Amygdala (tissue), 56 donors: ENCODE results near the gene CALM1.
A peak's percentile ranks its signal among the peaks of the same experiment; 100 is the strongest.

ENCODE experiments used
- DNase-seq, 56 donors: peaks; one replicate each; lab custom pipeline; 2025; lab: John Stamatoyannopoulos, UW

The CALM1 gene

DNA sequence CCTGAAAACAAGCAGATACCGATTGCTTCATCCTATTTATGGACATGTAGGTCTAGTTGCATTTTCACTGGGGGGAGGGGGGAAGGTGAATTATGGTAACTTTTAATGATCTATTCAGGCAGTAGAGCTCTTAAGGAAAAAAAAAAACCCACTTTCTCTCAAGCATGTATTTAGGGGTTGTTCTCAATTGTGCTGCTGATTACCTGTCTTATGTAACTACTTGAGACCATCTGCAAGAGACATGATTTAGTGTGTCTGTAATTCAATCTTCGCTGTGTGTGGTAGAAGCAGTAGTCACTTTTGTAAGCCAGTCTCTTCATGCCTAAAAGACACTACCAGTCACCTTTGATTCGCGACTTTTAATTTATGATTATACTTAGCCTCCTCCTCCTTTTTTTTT is 8.9 kb downstream of the CALM1 start:
- DNase-seq = no peak

GRCh38 chr14:90406384-90406798 is 9.6 kb downstream of the CALM1 start:
- peak in 6 of 56 donors; percentile 20 to 56 (median 28) for DNase-seq

- no peak for DNase-seq
Observed at GRCh38 chr14:90407230-90407629, 10.4 kb downstream of the CALM1 start.

DNA sequence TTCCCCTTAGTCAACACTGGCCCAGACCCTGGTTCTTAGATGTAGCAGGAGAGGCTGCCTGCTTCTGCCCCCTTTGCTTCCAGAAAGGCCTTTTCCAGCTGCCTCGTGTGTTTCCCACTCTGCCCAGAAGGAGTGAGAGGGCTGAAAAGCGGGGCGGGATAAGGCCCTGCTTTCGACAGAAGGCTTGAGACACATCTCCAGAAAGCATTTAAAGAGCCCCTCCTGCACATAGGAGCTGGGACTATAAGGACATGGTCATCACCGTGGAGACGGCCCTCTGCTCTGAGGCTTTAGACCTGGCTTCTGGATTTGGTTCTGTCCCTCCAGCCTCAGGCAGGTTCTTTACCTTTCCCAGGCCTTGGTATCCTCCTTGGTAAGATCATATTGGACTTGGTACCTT is 11.9 kb downstream of the CALM1 start:
- DNase-seq = no peak

- DNase-seq = peak in 20 of 56 donors; percentile 16 to 71 (median 40)
Observed at GRCh38 chr14:90409209-90409730, 12.4 kb downstream of the CALM1 start.

DNA sequence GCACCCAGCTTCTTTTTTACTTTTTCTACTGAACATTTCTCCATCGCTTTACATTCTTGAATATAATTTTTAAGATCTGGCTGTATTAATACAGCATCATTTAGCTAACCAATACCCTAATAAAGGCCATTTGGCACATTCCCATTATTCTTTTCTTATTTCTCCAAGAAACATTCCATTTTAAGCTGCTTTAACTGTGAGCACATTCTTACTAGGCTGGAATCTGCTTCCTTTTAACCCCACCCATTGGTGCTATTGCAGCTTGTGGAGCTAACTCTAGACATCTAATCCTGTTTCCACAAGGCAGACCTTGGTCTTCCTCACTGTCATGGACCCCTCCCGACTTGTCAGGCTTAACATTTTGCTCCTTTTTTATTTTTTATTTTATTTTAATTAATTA is 15.2 kb downstream of the CALM1 start:
- no peak for DNase-seq

DNA sequence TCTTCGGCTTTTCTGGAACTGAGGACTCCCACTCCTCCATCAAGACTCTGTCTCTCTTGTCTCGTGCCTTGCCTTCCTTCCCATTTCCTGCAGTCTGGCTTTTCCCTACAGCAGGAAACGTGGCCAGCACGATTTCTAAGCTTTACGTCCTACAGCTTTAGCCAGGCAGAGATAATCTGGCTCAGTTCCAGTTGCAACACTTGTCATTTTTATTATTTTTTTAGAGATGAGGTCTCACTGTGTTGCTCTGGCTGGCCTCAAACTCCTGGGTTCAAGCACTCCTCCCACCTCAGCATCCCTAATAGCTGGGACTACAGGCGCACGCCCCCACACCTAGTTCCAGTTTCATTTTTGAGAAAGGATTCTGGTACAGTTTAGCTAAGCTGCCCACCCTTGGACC is 19.9 kb downstream of the CALM1 start:
- DNase-seq = no peak

DNA sequence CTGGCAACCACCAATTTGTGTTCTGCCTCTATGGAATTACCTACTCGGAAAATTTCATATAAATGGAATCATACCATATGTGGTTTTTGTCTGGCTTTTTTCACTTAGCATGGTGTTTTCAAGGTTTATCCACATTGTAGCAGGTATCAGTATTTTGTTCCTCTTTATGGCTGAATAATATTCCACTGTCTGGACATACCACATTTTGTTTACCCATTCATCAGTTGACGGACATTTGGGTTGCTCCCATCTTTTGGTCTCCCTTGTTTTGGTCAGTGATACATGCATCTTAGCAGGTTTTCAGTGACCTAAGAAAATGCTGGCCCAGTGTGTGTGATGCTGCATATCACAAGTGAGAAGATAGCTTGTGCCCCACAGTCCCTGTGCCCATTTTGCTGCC is 21.2 kb downstream of the CALM1 start:
- DNase-seq = no peak

- DNase-seq = peak in 32 of 56 donors; percentile 11 to 73 (median 40)
Observed at GRCh38 chr14:90419200-90419599, 22.4 kb downstream of the CALM1 start.

DNA sequence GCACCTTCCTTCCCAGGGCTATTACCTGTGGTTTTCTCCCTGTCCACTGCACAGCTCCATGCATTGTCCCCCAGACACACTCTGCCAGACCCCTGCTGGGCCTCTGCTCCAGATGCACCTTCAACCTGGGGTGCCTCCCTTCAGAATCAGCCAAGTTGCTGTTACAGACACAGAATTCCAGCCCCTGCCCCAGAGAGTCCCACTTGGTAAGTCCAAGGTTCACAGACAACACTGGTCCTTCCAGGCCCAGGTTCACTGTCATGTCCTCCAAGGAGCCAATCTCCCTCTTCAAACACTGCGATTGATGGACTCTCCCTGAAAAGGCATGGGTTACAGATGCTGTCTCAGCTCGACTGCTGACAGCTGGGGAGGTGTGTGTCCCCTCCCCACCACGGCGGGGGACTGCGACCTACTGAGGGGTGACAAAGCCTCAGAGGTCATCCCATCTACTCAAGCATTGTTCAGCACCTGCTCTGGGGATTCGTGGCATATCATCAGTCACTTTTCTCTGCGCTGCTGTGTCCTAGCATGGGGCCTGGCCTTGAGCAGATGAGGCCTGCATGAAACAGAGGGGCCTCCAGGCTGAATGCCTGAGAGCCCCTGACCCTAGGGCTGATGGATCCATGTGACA is 24.3 kb downstream of the CALM1 start:
- DNase-seq = no peak

DNA sequence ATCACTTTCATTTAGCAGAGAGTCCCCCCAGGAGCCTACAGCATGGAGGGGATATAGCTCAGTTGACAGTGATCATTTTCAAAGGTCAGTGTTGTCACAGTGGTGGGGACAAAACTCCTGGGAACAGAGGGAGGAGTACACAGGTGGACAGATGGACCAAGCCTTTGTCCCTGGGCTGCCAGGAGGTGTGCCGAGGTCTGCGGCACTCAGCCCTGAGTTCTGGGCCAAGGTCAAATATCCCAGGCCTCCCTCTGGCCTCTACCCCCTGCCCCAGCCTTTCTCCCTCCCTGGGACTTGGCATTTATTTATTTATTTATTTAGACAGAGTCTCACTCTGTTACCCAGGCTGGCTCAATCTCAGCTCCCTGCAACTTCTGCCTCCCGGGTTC is 24.8 kb downstream of the CALM1 start:
- DNase-seq = no peak

GRCh38 chr14:90423166-90423565 is 26.3 kb downstream of the CALM1 start:
- DNase-seq = no peak

DNA sequence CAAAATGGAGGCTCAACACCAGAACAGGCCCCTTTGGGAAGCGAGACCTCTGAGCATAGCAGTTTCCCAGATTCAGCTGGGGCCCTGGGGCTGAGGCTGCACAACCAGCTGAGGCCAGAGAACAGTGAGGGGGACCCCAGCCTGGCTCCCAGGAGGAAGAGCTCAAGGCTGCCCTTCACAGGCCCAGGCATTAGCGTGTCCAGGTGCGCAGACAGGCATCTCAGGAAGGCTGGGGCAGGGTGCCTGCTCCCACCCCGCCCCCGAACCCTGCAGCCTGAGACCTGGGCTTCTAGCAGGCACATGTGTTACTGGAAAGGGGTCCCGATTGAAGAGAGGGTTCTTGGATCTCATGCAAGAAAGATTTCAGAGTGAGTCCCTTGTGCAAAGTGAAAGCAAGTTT is 27.2 kb downstream of the CALM1 start:
- no peak for DNase-seq

DNA sequence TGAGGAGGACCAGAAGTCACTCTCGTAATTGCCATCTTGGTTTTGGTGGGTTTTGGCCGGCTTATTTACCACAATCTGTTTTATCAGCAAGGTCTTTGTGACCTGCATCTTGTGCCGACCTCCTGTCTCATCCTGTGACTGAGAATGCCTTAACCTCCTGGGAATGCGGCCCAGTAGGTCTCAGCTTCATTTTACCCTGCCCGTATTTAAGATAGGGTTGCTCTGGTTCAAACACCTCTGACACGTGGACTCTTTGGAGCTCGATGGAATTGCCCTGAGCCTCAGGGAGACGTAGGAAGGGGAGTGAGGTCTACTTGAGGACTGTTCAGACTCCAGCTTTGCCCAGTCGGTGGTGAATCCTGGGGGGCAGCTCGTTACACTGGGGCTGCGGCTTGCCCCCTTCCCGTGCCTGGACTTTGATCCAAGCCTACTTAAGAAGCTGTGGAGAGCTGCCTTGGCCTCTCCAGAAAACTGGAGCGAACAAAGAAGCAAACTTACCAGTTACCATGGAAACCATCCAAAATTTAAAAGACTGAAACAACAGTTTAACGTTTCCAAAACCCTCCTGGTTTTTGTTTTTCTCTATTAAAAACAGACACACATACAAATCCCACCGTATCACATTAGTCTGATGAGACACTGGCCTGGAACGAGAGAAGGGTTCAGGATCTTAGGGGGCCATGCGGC is 28.0 kb downstream of the CALM1 start:
- DNase-seq = no peak

DNA sequence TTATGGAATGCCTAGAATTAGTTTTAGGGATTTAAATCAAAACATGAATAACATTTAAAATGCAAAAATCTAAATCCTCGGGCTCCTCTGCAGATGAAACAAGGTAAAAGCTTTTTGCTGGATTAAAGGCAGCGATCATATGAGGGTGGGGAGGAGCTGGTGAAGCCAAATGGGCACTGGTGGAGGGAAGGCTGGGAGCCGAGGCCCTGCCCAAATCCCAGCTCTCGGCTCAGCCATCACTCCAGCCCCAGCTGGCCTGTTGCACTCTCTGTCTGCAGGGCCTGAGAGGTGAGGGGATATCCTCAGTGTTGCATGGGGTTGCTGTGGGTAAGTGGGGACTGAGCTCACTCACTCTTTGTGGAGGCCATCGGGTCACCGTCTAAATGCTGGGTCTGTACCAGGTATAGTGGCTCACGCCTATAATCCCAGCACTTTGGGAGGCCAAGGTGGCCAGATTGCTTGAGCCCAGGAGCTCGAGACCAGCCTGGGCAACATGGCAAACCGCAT is 28.6 kb downstream of the CALM1 start:
- DNase-seq = no peak

DNA sequence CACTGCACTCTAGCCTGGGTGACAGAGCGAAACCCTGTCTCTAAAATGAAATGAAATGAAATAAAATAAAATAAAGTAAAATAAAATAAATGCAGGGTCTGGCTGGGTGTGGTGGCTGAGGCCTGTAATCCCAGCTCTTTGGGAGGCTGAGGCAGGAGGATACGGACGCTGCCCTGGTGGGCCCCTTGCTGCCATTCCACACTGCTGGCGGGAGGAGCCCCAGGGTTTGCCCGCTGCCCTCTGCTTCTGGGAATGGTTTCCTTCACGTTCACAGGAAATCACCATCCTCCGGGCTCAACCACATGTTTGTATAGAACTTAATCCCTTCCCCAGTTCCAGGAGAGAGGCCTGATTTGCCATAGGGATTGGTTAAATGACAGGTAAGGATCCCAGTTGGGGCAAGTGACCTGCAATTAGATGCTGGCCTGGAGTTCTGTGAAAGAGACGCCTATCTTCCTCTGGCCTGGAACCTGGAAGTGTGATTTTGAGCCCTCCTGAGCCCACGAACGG is 29.3 kb downstream of the CALM1 start:
- no peak for DNase-seq

GRCh38 chr14:90426663-90427062 is 29.8 kb downstream of the CALM1 start:
- peak in 1 of 56 donors; percentile 26 for DNase-seq

- DNase-seq = no peak
Observed at GRCh38 chr14:90427848-90428426, 31.1 kb downstream of the CALM1 start.

- DNase-seq = no peak
Observed at GRCh38 chr14:90428676-90429075, 31.8 kb downstream of the CALM1 start.

- DNase-seq = no peak
Observed at GRCh38 chr14:90429236-90429635, 32.4 kb downstream of the CALM1 start.

- DNase-seq = no peak
Observed at GRCh38 chr14:90429754-90430153, 32.9 kb downstream of the CALM1 start.
